H1 (cell line): ENCODE data around the gene GNG7.

Experiments
- ATF2 ChIP-seq: IDR thresholded peaks from 2 replicates; pipeline ENCODE4 v1.6.1; 2012; ENCODE audit warnings: low read length, inconsistent platforms
- CTCF ChIP-seq, 3 experiments: IDR thresholded peaks; 1 replicate in 2 of 3; 2 replicates in 1 of 3; pipeline versions ENCODE4 v1.5.1 to v1.6.1; 2011; ENCODE audit warnings: low read length in 3 of 3, mild to moderate bottlenecking in 3 of 3, inconsistent platforms in 2 of 3, low read depth in 1 of 3, moderate library complexity in 1 of 3; ENCODE audit not compliant: insufficient read depth in 1 of 3; ENCODE audit errors: control extremely low read depth in 1 of 3
- EP300 ChIP-seq, 2 experiments: IDR thresholded peaks; 1 replicate in 1 of 2; 2 replicates in 1 of 2; pipeline ENCODE4 v1.6.1; 2011 to 2012; ENCODE audit warnings: low read depth in 2 of 2, low read length in 2 of 2, mild to moderate bottlenecking in 2 of 2, borderline replicate concordance in 1 of 2, inconsistent platforms in 1 of 2, moderate library complexity in 1 of 2
- EZH2 ChIP-seq: fragments of 200-600 bp; sonication (generic); IDR thresholded peaks from 2 replicates; pipeline ENCODE4 v1.7.1; 2012; ENCODE audit warnings: low read depth, mild to moderate bottlenecking, moderate library complexity, low read length, inconsistent platforms; ENCODE audit not compliant: severe bottlenecking
- JUN ChIP-seq: IDR thresholded peaks from 2 replicates; pipeline ENCODE4 v1.6.1; 2011; ENCODE audit warnings: low read depth, mild to moderate bottlenecking, improper control_type of control experiment, low read length
- KDM1A ChIP-seq: fragments of 200-600, 300-600 bp; sonication (generic); IDR thresholded peaks from 2 replicates; pipeline ENCODE4 v1.7.1; 2016; ENCODE audit warnings: mild to moderate bottlenecking, low read length, borderline replicate concordance
- POLR2AphosphoS5 ChIP-seq: IDR thresholded peaks from 2 replicates; pipeline ENCODE4 v1.6.1; 2011; ENCODE audit warnings: low read depth, low read length
- RBBP5 ChIP-seq: IDR thresholded peaks from 2 replicates; pipeline ENCODE4 v1.7.1; 2012; ENCODE audit warnings: low read depth, mild to moderate bottlenecking, inconsistent platforms, low read length, moderate library complexity, borderline replicate concordance
- SIX5 ChIP-seq: IDR thresholded peaks from 2 replicates; pipeline ENCODE4 v1.6.1; 2011; ENCODE audit warnings: mild to moderate bottlenecking, low read depth, low read length
- SP1 ChIP-seq: IDR thresholded peaks from 2 replicates; pipeline ENCODE4 v1.6.1; 2011; ENCODE audit warnings: low read depth, low read length
- TAF1 ChIP-seq: IDR thresholded peaks from 2 replicates; pipeline ENCODE4 v1.6.1; 2011; ENCODE audit warnings: mild to moderate bottlenecking, low read depth, low read length

- no peak for TF ChIP-seq CTCF (IDR thresholded peaks at IDR 0.05; ENCODE audit: control extremely low read depth in 1 of 3, insufficient read depth in 1 of 3, low read depth in 1 of 3, low read length in 3 of 3)
- no peak for TF ChIP-seq TAF1
- no peak for TF ChIP-seq EP300 (IDR thresholded peaks at IDR 0.05; ENCODE audit: borderline replicate concordance in 1 of 2, low read depth in 2 of 2, low read length in 2 of 2)
- no peak for TF ChIP-seq RBBP5
- TF ChIP-seq EZH2 = no peak
- no peak for TF ChIP-seq ATF2
- no peak for TF ChIP-seq SP1
- no peak for TF ChIP-seq JUN
- no peak for TF ChIP-seq POLR2AphosphoS5
- no peak for TF ChIP-seq KDM1A
- no peak for TF ChIP-seq SIX5
Observed at GRCh38 chr19:2615782-2616181, 86.7 kb downstream of the GNG7 start.
